Dendritic cell treated with granulocyte-macrophage colony-stimulating factor and Interleukin-4, amounts not matched to agents 40 ng/mL and 50 ng/mL, for 4 days (primary cell): ENCODE data around the gene ARNT2.
"Not testable (repeated sequence)": the region's sequence is repeated elsewhere in the genome, so short reads cannot be mapped to it uniquely, and the experiment has no call there.

ENCODE experiments used
- H3K27ac Mint-ChIP-seq: one replicate; pipeline ENCODE4 v1.8.0; 2022; ENCODE audit warnings: mild to moderate bottlenecking, mixed read lengths
- H3K27me3 Mint-ChIP-seq: one replicate; pipeline ENCODE4 v1.8.0; 2022; ENCODE audit warnings: mild to moderate bottlenecking, mixed read lengths
- H3K36me3 Mint-ChIP-seq: one replicate; pipeline ENCODE4 v1.8.0; 2022; ENCODE audit warnings: low read depth, mixed read lengths
- H3K4me1 Mint-ChIP-seq: one replicate; pipeline ENCODE4 v1.8.0; 2022; ENCODE audit warnings: low read depth, mixed read lengths
- H3K4me3 Mint-ChIP-seq: one replicate; pipeline ENCODE4 v1.8.0; 2022; ENCODE audit warnings: mild to moderate bottlenecking, moderate library complexity, mixed read lengths
- H3K9me3 Mint-ChIP-seq: one replicate; pipeline ENCODE4 v1.8.0; 2022; ENCODE audit warnings: mixed read lengths
- intact Hi-C: fragments of 100-400 bp; cut with micrococcal nuclease; formaldehyde crosslinking; loops from one replicate; pipeline ENCODE4 v1.15.0; 2022

Gene ARNT2

DNA sequence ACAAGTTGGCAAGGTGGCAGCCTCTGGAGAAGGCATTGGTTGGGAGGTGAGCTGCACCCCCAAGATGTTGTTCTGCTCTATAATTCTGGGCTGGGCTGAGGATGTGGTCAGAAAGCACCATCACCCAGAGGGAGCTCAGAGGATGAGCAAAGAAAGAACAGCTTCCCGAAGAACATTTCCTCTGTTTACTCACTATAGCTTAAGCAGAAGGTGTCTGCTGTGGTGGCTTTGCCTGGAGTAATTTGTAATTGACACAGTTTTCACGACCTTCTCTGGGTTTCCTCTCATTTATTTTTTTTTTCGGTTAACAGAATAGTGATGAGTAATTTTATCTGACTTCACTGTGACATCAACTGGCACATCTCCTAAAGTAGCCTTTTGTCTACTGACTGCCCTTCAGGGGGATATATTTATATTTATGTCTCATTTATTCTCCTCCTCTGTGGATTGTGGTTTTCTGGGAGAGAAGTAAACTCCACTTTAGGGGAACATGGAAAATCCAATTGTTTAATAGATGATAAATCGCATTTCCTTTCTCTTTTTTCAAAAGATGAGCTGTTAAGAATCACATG, 241.4 kb downstream of the ARNT2 start:
- no peak overlapping the region for H3K4me3 Mint-ChIP-seq
- H3K9me3 Mint-ChIP-seq: peaks cover 10% of the 10 kb centered on the region
- peaks cover 20% of the 10 kb centered on the region for H3K4me1 Mint-ChIP-seq
- no peaks in the 10 kb centered on the region for H3K27me3 Mint-ChIP-seq
- H3K27ac Mint-ChIP-seq: no peak overlapping the region
- H3K36me3 Mint-ChIP-seq: no peaks in the 10 kb centered on the region
- intact Hi-C loops: no loop called here

DNA sequence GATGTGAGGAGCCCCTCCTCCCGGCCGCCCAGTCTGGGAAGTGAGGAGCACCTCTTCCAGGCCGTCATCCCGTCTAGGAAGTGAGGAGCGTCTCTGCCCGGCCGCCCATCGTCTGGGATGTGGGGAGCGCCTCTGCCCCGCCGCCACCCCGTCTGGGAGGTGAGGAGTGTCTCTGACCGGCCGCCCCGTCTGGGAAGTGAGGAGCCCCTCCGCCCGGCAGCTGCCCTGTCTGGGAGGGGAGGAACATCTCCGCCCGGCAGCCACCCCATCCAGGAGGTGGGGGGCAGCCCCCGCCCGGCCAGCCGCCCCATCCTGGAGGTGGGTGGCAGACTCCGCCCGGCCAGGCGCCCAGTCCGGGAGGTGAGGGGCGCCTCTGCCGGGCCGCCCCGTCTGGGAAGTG, 243.2 kb downstream of the ARNT2 start:
- H3K36me3 Mint-ChIP-seq, intact Hi-C loops, H3K4me3 Mint-ChIP-seq, H3K27me3 Mint-ChIP-seq, H3K9me3 Mint-ChIP-seq, H3K27ac Mint-ChIP-seq: not testable (repeated sequence)
- peaks cover 20% of the 10 kb centered on the region for H3K4me1 Mint-ChIP-seq
